ENCODE results near the gene GABARAP.

GABARAP gene

GRCh38 chr17:7204828-7205461 lies 37.3 kb downstream of the GABARAP start (continued):
- TF ChIP-seq SP2 (tag by site-specific recombination; IDR thresholded peaks at IDR 0.05) (peak; percentile 80), KLF9 (tag by site-specific recombination; IDR thresholded peaks at IDR 0.05; ENCODE audit: low read depth) (peak; percentile 88), KLF7 (tag by site-specific recombination; IDR thresholded peaks at IDR 0.05; ENCODE audit: borderline replicate concordance) (no peak)

- Histone ChIP-seq H3K4me1 (ENCODE audit: control insufficient read depth, insufficient read depth, low read length) (peaks cover 3% of the 10 kb centered on the region; the same call in 1 of the 2 replicates), H3K4me3 (ENCODE audit: low read depth, low read length) (no peak overlapping the region), H3K27ac (ENCODE audit: extremely low read depth, low read depth, low read length) (no peak overlapping the region), H3K9me3 (ENCODE audit: control insufficient read depth, insufficient read depth, low read depth, low read length) (no peaks in the 10 kb centered on the region), H3K36me3 (ENCODE audit: control insufficient read depth in 2 of 2, insufficient read depth in 1 of 2, low read length in 2 of 2) (peaks cover 14 to 31% of the 10 kb centered on the region in 2 experiments)
- CTCF ChIA-PET = interaction anchor here (0.6 to 1.3 kb wide), 3 partner anchors 159 to 867 kb away, joined by 3 to 4 read pairs (median 4); no protein-coding TSS in a partner anchor
- POLR2A ChIA-PET = no interaction called here
- TF ChIP-seq ZSCAN4 (tag by site-specific recombination; IDR thresholded peaks at IDR 0.05) (no peak), ZNF571 (tag by site-specific recombination; IDR thresholded peaks at IDR 0.05) (no peak), KLF17 (tag by site-specific recombination; IDR thresholded peaks at IDR 0.05) (no peak), KLF10 (tag by site-specific recombination; IDR thresholded peaks at IDR 0.05) (no peak), ZNF473 (tag by site-specific recombination; IDR thresholded peaks at IDR 0.05) (no peak), ZFP41 (tag by site-specific recombination; IDR thresholded peaks at IDR 0.05; ENCODE audit: borderline replicate concordance) (no peak), ZNF398 (tag by site-specific recombination; IDR thresholded peaks at IDR 0.05) (no peak), ZNF530 (tag by site-specific recombination; IDR thresholded peaks at IDR 0.05; ENCODE audit: low read depth) (no peak), ZNF16 (tag by site-specific recombination; IDR thresholded peaks at IDR 0.05; ENCODE audit: low read depth) (no peak), SALL2 (tag by site-specific recombination; IDR thresholded peaks at IDR 0.05; ENCODE audit: borderline replicate concordance) (no peak), ZNF518A (tag by site-specific recombination; conservative IDR thresholded peaks at IDR 0.05; ENCODE audit: low read depth) (no peak), REST (tag by site-specific recombination; IDR thresholded peaks at IDR 0.05) (no peak), ZNF280C (tag by site-specific recombination; IDR thresholded peaks at IDR 0.05) (no peak), ZNF768 (tag by site-specific recombination; IDR thresholded peaks at IDR 0.05) (no peak), ZFP69B (tag by site-specific recombination; IDR thresholded peaks at IDR 0.05) (no peak), ZNF645 (tag by site-specific recombination; IDR thresholded peaks at IDR 0.05) (no peak)
Observed at GRCh38 chr17:7204336-7204735, 37.9 kb downstream of the GABARAP start.
